Fibroblast of gingiva (primary cell): Measurements from ENCODE around the gene ELOA.
"Not testable (repeated sequence)": the region's sequence is repeated elsewhere in the genome, so short reads cannot be mapped to it uniquely, and the experiment has no call there.

Experiments
- DNase-seq: peaks from one replicate; pipeline ENCODE4 v3.0.0-alpha.2; 2011; ENCODE audit warnings: low read depth

The ELOA gene

DNA sequence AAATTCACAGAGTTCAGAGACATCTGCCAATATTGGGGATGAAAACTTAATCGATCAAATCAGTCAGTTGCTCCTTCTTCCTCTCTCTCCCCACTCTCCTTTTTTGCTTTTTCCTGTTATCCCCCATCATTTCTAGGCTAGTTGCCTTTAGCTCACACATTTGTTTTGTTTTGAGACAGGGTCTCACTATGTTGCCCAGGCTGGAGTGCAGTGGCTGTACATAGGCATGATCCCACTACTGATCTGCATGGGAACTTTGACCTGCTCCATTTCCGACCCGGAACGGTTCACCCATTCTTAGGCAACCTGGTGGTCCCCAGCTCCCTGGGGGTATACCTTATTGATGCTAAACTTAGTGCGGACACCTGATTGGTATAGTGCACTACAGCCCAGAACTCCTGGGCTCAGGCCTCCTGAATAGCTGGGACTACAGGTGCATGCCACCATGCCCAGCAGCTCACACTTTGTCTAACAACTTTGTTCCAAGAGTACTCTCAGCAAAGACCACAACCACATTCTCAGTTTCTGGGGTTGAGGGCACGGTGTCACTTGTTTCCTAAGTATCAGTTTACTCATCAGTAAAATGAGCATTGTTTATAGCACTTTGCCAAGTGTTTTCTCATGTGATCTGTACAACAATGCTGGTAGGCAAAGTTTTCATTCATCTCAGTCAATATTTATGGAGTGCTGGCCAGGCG, 6.7 kb upstream of the ELOA start:
- no peak for DNase-seq

DNA sequence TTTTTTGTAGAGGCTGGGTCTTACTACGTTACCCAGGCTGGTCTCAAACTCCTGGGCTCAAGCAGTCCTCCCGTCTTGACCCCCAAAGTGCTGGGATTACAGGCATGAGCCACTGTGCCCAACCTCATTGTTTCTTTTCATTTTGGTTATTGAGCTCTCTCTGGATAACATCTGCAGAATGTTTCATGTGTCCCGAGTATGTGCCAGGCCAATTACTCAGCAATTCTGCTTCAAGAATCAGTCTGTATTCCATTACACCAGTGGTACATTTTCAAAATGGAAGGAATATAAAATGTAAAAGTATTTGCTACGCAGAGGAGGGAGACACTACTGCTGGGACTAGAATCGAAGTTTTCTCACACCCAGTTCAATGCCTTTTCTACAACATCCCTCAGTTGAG, 1.7 kb upstream of the ELOA start:
- DNase-seq = peak; percentile 57

DNA sequence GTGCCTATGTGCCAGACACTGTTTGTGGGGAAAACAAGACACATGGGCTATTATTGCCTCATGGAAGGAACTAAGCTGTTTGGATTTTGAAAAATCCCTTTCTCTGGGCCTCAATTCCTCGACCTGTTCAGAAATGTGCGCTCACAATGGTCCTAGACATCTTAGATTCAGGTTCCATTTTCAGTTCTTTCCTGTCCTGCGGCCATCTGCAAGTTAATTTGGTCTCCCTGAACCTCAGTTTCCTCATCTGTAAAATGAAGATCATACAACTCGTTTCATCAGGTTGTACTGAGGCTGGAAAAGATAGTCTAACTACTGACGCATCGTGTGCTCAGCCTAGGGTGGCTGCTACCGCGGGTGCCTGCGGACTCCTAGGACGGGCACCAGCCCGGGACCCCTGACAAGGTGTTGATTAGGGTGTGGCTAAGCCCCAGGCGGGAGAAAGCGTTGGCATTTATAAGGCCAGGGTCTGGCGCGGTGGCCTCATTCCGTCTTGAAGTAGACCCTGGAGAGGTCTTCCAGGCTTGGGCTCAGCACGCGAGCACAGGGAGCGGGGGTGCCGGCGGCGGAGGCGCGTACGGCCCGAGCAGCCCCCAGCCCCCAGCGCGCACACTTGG, 493 bp upstream of the ELOA start:
- no peak for DNase-seq

DNA sequence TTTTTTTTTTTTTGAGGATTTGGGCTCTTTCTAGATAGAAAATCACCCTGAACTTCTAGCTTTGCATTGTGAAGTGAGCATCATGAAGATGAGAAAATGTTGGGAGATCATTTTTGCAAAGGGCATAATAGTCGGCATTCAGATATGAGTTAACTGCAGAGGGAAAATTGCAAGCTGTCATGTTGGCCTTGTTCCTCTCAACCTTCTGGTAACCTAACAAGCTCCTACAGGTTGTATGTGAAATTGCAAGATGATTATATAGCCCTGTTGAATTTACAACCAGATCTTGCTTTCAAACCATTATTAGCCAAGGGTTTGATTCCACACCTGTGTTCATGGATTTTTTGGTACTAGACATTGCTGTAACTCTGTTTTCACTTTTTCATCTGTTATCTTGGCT, 2.2 kb downstream of the ELOA start:
- DNase-seq = peak; percentile 45

DNA sequence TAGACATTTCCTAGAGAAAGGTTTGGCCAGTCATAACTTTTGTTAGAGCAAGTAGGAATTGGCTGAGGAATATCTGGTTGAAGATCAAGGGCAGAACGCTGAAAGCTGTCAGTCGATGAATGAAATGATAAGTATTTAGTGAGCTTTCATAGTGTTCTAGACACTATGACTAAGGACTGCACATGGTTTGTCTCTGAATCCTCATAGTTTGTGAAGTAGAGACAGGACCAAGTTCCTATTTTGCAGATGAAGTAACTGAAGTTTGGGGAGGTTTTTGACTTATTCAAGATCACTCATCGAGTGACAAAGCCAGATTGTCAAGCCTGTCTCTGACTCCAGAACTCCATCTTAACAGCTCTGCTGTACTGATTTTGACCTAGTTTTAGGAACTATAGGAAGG, 4.7 kb downstream of the ELOA start:
- no peak for DNase-seq

DNA sequence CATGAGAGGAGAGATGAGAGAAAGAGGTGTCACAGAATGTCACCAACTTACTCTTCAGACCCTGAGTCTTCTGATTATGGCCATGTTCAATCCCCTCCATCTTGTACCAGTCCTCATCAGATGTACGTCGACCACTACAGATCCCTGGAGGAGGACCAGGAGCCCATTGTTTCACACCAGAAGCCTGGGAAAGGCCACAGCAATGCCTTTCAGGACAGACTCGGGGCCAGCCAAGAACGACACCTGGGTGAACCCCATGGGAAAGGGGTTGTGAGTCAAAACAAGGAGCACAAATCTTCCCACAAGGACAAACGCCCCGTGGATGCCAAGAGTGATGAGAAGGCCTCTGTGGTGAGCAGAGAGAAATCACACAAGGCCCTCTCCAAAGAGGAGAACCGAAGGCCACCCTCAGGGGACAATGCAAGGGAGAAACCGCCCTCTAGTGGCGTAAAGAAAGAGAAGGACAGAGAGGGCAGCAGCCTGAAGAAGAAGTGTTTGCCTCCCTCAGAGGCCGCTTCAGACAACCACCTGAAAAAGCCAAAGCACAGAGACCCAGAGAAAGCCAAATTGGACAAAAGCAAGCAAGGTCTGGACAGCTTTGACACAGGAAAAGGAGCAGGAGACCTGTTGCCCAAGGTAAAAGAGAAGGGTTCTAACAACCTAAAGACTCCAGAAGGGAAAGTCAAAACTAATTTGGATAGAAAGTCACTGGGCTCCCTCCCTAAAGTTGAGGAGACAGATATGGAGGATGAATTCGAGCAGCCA, 8.0 kb downstream of the ELOA start:
- peak; percentile 62 for DNase-seq

DNA sequence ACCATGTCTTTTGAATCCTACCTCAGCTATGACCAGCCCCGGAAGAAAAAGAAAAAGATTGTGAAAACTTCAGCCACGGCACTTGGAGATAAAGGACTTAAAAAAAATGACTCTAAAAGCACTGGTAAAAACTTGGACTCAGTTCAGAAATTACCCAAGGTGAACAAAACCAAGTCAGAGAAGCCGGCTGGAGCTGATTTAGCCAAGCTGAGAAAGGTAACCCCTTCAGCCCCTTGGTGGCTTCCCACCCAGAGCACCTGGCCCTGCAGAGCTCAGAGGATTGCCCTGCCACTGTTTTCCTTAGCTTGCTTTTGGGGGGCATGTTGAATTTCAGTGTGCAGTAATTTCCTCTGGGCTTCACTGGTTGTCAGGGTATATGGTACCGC, 8.5 kb downstream of the ELOA start:
- DNase-seq = no peak

DNA sequence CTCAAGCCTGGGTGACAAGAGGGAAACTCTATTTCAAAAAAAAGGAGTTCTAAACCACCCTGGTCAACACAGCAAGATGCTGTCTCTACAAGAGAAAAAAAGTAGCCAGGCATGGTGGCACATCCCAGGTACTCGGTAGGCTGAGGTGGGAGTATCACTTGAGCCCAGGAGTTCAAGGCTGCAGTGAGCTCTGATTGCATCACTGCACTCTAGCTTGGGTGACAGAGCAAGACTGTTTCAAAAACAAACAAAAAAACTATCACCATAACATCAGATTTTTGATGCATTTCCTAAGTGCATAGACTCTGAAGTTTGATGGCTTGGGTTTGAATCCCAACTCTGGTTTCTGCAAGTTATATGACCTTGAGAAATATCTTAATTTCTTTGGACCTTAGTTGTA, 9.6 kb downstream of the ELOA start:
- no peak for DNase-seq

DNA sequence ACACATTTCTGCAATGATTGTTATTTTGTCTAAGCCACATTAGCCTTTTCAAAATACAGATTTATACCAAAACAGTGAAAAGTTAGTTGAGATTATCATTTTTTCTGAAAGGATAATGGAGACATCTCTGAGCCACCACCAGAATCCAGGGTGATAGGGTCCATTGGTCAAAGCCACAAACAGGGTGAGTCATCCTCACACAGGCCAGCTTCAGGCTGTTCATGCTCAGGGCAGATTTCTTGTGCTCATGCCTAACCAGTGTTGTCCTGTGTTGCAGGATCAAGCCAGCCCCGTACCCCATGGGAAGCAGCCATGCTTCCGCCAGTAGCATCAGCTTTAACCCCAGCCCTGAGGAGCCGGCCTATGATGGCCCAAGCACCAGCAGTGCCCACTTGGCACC, 13.4 kb downstream of the ELOA start:
- no peak for DNase-seq

DNA sequence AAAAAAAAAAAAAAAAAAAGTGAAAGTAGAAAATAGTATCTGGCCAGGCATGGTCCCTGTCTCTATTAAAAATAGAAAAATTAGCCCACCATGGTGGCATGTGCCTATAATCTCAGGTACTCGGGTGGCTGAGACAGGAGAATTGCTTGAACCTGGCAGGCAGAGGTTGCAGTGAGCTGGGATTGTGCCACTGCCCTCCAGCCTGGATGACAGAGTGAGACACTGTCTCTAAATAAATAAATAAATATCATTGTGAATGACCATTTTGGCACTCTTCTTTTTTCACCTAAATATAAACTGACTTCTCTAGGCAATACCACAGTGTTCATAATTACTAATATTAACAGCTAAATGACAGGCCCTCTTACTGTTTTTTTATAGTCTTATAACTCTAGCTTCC, 14.5 kb downstream of the ELOA start:
- DNase-seq = no peak

DNA sequence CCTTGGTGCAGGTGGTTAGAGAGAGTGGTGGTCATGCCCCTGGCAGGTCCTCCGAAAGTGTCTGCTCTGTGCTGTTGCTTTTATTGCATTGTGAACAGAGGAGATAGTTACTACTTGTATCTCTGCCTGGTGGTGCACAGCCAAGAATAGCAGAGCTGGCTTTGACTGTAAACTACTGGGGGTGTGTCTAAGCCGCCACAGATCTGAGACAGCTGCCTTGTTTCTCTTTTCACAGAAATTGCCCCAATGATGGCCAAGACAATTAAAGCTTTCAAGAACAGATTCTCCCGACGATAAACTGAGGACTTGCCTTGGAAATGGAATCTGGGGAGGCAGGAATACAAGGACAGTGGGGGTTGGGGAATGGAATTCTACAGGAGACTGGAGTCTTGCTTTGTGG, 16.0 kb downstream of the ELOA start:
- peak; percentile 32 for DNase-seq

DNA sequence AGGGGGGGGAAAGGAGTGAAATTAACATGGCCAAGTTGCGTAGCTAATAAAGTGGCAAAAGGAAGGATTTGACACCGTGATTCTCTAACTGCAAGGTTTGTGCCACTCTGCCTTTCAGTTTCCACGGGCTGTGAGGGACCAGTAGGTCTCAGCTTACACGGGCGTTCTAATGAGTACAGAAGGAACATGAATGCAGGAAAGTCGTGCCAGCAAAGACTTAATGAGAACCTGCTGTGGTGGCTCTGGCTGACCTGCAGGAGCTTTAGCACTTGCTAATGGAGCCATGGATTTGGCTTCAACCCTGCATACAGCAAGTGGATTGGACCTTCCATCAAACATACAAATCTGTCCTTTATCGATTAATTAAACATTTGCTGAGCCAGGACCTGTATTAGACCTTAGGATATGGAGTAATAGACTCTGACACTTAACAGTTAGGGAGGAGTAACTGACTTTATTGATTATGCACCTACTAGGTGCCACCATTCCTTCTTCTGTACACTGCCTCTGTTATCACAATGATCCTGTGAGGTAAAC, 19.8 kb downstream of the ELOA start:
- DNase-seq = peak; percentile 83

DNA sequence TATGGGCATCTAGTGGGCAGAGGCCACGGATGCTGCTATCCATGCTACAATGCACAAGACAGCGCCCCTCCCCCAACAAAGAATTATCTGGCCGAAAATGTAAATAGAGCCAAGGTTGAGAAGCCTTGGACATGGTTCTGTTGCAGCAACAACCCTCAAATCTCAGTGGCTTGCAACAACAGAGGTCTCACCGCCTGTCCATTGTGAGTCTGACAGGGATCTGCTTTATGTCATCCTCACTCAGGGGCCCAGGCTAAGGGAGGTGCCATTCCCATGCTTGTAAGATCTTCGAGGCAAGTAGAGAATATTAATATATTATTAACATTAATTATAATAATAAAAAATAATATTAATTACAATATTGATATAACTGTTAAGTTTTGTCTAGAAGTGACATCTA, 25.5 kb downstream of the ELOA start:
- DNase-seq = no peak

DNA sequence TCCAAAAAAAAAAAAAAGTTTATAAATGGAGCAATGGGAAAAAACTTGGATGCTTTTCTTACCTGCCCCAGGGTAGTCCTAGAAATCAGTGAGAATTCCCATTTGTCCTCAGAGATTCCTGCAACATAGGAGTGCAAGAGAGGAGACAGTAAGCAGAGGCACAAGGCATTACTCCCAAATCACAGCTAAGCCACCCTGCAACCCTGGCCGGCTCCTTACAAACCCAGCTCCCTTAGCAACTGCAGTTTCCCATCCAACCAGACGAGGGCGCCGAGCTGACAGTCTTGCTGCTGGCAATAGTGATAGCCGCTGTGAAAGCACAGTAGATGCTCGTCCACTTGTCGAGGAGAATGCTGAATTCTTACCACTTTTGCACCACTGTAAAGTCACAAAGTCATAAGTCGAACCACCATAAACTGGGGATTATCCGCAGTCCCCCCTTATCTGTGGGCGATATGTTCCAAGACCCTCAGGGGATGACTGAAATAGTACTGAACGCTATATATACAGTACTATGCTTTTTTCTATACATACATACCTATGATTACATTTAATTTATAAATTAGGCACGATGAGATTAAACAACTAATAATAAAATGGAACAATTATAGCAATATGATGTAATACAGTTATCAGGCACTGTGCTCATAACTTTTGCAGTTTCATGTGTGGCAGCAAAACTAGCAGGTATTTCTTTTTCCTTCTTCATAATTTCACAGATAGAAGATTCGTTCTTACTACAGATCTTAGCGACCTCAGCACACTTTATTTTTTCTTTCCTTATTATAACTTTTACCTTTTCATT, 29.0 kb downstream of the ELOA start:
- peak; percentile 75 for DNase-seq

DNA sequence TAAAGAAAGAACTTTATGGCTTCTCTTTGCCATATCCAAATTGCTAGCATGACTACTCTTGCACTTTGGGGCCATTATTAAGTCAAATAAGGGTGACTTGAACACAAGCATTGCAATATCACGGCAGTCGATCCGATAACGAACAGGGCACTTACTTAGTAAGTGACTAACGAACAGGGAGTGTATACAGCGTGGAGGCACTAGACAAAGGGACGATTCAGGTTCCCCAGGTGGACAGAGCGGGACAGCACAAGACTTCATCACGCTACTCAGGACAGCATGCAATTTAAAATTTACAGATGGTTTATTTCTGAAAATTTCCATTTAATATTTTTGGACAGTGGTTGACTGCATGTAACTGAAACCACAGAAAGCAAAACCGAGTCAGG, 29.6 kb downstream of the ELOA start:
- no peak for DNase-seq

DNA sequence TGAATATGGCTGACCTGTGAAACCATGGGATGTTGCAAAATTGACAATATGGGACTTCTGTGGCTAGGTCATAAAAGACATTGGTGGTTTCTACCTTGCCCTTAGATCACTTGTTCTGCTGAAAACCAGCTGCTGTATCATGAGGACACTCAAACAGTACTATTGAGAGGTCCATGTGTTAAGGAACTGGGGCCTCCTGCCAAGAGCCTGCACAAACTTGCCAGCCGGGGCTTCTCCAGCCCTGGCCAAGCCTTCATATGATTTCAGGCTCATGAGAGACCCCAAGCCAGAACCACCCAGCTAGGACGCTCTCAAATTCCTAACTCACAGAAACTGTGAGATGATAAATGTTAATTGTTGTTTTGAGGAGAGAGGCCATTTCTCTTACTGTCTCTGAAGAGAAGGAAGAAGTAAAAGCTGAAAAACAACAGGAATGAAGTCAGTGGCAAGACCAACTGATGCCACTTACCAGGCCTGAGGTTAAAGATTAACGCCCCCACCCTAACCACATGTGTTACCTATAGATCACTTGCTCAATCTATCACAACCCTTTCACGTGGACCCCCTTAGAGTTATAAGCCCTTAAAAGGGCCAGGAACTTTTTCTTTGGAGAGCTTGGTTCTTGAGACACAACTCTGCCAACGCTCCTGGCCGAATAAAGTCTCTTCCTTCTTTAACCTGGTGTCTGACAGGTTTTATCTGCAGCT, 31.1 kb downstream of the ELOA start:
- no peak for DNase-seq

DNA sequence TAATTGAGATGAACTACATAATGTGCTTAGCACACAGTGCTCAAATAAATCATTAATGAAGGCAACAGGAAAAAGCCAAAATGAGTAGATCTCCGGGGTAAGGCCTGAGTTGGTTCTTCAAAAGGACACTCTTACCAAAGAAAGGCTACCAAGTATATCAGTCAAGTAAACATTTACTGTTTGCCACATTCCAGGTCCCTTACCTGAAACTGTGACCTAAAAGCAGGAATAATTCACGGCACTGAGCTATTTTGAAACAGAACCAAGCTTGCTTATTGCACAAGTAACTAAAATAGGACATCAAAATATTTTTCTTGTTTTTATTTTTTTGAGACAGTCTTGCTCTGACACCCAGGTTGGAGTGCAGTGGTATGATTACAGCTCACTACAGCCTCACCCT, 32.9 kb downstream of the ELOA start:
- no peak for DNase-seq

DNA sequence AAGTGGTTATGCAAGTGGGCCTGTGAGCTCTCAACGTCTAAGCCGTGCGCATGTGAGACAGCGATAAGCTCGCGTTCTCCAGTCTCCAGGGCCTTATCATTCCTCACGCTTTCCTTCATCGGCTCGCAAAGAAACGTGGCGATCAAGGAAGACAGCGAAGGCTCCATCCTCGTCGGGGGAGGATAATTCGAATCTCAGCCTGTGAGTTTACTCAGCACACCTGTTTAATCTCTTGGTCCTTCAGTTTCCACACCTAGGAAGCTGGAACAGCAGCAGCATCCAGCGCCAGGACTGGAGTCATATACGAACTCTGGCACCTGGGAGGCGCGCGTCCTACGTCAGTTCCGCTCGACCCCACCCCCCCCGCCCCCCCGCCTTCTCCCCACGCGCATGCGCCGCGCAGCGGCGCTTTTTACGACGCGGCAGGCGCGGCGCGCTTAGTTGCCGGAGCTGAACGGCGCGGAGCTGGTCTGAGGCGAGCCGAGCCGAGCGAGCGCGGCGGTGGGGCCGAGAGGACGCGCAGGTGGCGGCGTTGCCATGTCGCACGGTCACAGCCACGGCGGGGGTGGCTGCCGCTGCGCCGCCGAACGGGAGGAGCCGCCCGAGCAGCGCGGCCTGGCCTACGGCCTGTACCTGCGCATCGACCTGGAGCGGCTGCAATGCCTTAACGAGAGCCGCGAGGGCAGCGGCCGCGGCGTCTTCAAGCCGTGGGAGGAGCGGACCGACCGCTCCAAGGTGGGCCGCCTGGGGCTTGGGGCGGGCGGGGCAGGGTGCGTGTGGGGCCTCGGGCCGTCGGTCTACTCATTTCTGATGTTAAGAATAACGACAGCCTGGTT, 34.9 kb downstream of the ELOA start, which contains the start of gene PITHD1:
Gene PITHD1, plus strand, starts transcription at position 440 of the 836 bp plus-strand sequence. Its CDS starts 98 bp downstream, at position 538.
- DNase-seq = peak; percentile 76

DNA sequence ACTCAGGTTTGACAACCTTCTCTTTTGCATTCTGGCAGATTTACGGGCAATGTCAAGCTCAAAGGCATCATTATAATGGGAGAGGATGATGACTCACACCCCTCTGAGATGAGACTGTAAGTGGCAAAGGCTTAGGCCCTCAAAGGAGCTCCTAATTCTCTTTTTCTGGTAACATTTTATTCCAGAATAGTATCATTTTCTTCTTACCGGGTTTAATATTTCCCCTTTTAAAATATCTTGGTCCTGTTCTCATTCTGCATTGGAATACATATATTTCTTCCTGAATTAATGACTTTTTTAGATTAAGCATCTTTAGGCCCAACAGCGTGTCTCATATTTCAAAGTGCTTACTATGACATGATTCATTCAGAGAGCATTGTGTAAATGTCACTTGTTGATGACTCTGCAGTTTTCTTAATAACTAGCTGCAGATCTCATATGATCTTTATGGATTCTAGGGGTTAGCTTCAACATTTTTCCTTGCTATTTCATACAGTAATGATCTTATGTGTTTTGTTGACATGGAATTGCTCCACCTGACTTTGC, 36.6 kb downstream of the ELOA start:
- DNase-seq = peak; percentile 80

DNA sequence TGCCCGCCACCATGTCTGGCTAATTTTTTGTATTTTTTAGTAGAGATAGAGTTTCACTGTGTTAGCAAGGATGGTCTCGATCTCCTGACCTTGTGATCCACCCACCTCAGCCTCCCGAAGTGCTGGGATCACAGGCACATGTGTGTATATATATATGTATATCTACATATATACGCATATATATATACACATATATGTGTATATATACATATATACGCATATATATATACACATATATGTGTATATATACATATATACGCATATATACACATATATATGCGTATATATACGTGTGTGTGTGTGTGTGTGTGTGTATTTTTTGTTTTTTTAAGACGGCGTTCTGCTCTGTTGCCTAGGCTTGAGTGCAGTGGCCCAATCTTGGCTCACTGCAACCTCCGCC, 39.9 kb downstream of the ELOA start:
- DNase-seq = not testable (repeated sequence)
